ENCODE data around the gene SMIM13.
"Not testable (repeated sequence)": the region's sequence is repeated elsewhere in the genome, so short reads cannot be mapped to it uniquely, and the experiment has no call there.

The SMIM13 gene

GRCh38 chr6:11085758-11086435, 7.7 kb upstream of the SMIM13 start:
- DNase-seq = no peak

GRCh38 chr6:11087141-11087812, 6.4 kb upstream of the SMIM13 start:
- not testable (repeated sequence) for DNase-seq

GRCh38 chr6:11089695-11090094, 3.9 kb upstream of the SMIM13 start:
- DNase-seq = no peak

GRCh38 chr6:11091141-11091540, 2.5 kb upstream of the SMIM13 start:
- not testable (repeated sequence) for DNase-seq

GRCh38 chr6:11092668-11093375, 812 bp upstream of the SMIM13 start:
- no peak for DNase-seq

- DNase-seq = peak; percentile 22
Measured at GRCh38 chr6:11093376-11093625, 333 bp upstream of the SMIM13 start.

- no peak for DNase-seq
Measured at GRCh38 chr6:11094411-11094851, 797 bp downstream of the SMIM13 start.

GRCh38 chr6:11094941-11095340, 1.3 kb downstream of the SMIM13 start:
- no peak for DNase-seq

- DNase-seq = no peak
Measured at GRCh38 chr6:11096109-11096508, 2.5 kb downstream of the SMIM13 start.

- DNase-seq = no peak
Measured at GRCh38 chr6:11097476-11097875, 3.8 kb downstream of the SMIM13 start.

GRCh38 chr6:11098004-11098403, 4.4 kb downstream of the SMIM13 start:
- DNase-seq = no peak

GRCh38 chr6:11101417-11101816, 7.8 kb downstream of the SMIM13 start:
- DNase-seq = no peak

- DNase-seq = no peak
Measured at GRCh38 chr6:11103065-11103464, 9.4 kb downstream of the SMIM13 start.

- DNase-seq = no peak
Measured at GRCh38 chr6:11108726-11109125, 15.1 kb downstream of the SMIM13 start.

- no peak for DNase-seq
Measured at GRCh38 chr6:11110921-11111768, 17.5 kb downstream of the SMIM13 start, which contains the start of gene ERVFRD-1. ERVFRD-1 (minus strand) TSS chr6:11111725; CDS start chr6:11105310, 6,415 bp downstream.

GRCh38 chr6:11111769-11112437, 18.3 kb downstream of the SMIM13 start:
- DNase-seq = no peak

GRCh38 chr6:11113038-11113437, 19.4 kb downstream of the SMIM13 start:
- no peak for DNase-seq

- not testable (repeated sequence) for DNase-seq
Measured at GRCh38 chr6:11115808-11116536, 22.3 kb downstream of the SMIM13 start.

GRCh38 chr6:11120271-11121005, 26.8 kb downstream of the SMIM13 start:
- DNase-seq = no peak

- DNase-seq = no peak
Measured at GRCh38 chr6:11121851-11122250, 28.2 kb downstream of the SMIM13 start.

GRCh38 chr6:11122380-11122779, 28.7 kb downstream of the SMIM13 start:
- DNase-seq = no peak

Data from DMS79 (cell line).